NB4 (cell line): ENCODE measurements around the gene DNMBP.
A peak's percentile ranks its signal among the peaks of the same experiment; 100 is the strongest.

Source experiments
- CTCF ChIP-seq: IDR thresholded peaks from one replicate; pipeline ENCODE4 v1.5.1; 2012; ENCODE audit warnings: low read depth, low read length
- MAX ChIP-seq: IDR thresholded peaks from 2 replicates; pipeline ENCODE4 v1.6.1; 2011; ENCODE audit warnings: low read depth, low read length

- TF ChIP-seq MAX (no peak), CTCF (peak; percentile 16)
Measured at GRCh38 chr10:99854860-99855259, 154.9 kb downstream of the DNMBP start.
